ENCODE results near the gene TVP23B.
"Not testable (repeated sequence)": the region's sequence is repeated elsewhere in the genome, so short reads cannot be mapped to it uniquely, and the experiment has no call there.

The TVP23B gene

DNA sequence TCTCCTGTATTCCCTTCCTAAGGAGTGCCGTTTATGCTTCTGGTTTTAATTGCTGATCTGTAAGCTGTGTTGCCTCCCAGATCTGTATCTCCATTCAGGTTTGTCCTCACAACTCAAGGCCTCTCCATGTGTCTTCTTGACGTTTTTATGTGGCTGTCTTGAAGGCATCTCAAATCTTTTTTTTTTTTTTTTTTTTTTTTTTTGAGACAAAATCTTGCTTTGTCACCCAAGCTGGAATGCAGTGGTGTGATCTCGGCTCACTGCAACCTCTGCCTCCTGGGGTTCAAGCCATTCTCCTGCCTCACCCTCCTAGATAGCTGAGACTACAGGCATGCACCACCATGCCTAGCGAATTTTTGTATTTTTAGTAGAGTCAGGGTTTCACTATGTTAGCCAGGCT is 13.9 kb downstream of the TVP23B start:
- DNase-seq = not testable (repeated sequence)

- DNase-seq = not testable (repeated sequence)
Observed at GRCh38 chr17:18796887-18797286, 15.9 kb downstream of the TVP23B start.

- not testable (repeated sequence) for DNase-seq
Observed at GRCh38 chr17:18803458-18804245, 22.7 kb downstream of the TVP23B start.

- DNase-seq = not testable (repeated sequence)
Observed at GRCh38 chr17:18815924-18816323, 34.9 kb downstream of the TVP23B start.

- peak; percentile 69 for DNase-seq
Observed at GRCh38 chr17:18816489-18817371, 35.7 kb downstream of the TVP23B start.

- not testable (repeated sequence) for DNase-seq
Observed at GRCh38 chr17:18821430-18821829, 40.4 kb downstream of the TVP23B start.

DNA sequence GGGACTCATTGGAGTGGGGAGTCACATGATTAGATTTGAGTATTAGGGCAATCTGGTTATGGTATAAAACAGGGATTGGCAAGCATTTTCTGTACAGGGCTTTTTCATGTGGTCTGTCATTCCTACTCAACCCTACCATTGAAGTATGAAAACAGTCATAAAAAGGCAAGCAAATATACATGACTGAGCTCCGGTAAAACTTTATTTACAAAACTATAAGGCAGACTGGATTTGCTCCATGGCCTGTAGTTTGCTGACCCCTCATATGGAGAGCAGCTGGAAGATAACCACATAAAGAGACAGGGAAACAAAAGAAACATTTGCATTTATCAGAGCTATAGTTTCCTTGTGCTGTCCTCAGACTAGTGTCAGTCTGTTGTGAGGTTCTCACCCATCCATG is 46.6 kb downstream of the TVP23B start:
- not testable (repeated sequence) for DNase-seq

DNA sequence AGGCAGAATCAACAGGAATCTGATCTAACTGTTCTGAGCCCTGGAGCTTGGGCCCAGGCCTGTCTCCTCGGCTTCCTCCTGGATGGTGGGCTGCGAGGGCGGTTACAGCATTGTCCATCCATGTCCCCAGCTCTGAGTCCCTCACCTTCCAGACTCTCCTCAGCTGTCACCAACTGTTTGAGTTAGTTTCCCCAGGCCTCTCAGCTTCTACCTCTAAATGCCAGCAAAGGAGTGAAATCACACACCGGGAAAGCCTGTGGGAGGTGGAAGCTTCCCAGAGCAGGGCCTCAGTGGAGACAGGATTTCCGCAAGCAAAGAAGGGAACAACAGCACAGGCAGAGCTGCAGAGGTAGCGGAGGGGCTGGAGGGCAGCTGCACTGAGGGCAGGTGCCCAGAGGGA is 67.5 kb downstream of the TVP23B start:
- DNase-seq = no peak

GRCh38 chr17:18850679-18851078 is 69.7 kb downstream of the TVP23B start:
- DNase-seq = no peak

DNA sequence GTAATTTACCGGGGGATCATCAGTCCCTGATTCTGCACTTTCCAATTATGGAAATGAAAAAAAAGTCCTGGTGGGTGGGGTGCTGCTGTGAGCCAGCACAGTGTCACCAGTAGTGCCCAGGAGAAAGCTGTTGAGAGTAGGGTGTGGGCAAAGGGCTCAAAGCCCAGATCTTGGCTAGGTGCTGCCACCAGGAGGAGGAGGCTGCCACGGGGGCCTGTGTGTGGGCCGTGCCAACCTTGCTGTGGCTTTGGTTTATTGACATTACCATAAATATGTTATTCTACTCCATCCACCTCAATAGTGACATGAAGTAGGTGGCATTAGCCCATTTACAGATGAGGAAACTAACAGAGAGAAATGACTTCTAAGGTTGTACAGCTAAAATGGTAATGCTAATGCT is 70.2 kb downstream of the TVP23B start:
- no peak for DNase-seq

DNA sequence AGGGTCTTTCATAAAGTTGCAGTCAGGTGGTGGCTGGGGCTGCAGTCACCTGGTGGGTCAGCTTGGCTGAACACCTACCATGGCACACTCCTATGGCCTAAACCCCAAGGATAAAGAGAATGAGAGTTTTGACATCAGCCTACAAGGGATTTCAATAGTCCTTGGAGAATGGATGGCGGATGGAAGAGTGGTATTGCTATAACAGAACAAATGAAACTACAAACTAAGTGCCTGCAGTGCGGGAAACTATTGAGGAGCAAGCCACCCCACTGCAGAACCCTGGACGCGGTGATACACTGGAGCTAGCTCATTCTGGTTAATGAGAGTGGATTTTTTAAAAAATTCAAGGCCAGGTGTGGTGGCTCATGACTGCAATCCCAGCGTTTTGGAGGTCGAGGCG is 74.0 kb downstream of the TVP23B start:
- DNase-seq = no peak

DNA sequence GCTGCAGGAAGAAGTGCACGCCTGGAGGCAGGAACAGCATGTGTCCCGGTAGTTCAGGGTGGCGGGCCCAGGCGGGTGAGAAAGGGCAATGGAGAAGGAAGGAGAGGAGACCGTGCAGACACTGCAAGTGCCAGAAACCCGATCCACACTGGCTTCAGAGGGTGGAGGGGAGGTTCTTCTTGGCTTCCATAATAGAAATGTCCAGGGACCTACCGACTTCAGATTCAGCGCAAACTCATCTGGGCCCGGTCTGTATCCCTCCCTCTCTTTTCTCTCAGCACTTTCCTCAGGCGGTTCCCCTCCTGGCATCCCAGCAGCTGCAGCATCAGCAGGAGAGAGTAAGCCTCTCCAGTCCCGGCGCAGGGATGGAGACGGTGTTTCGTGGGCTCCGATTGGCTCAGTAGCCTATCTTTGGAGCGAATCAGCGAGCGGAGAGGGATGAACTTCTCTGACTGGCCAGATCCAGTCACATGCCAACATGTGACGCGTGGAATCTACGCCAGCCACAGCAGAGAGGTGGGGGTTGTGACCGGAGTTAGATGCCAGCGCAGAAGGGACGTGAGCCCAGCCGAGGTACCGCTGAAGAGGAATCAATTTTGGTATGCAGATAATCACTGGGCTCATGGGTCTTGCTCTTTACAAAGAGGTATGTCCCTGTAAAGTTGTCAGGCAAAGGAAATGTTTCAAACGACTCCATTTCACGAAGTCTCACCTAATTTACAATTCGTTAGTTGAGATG is 75.0 kb downstream of the TVP23B start:
- peak; percentile 95 for DNase-seq
